ENCODE measurements around the gene LENG8. TPM values are rescaled to one million over a fixed set of nuclear protein-coding genes. Genes with fewer than 3 reads are reported as not detected.

Gene LENG8
- total and polyA plus RNA-seq, 2 of the 8 experiments (the other 6 are each of a cell fraction or from before 2014, with no cell fraction given) = 62.2 to 108 TPM

- TF ChIP-seq PHF8 (conservative IDR thresholded peaks at IDR 0.05; ENCODE audit: low read depth, low read length) (no peak), BCL11A (IDR thresholded peaks at IDR 0.05; ENCODE audit: low read depth in 2 of 2, low read length in 2 of 2) (no peak)
- TF ChIP-seq, protein P1, sequence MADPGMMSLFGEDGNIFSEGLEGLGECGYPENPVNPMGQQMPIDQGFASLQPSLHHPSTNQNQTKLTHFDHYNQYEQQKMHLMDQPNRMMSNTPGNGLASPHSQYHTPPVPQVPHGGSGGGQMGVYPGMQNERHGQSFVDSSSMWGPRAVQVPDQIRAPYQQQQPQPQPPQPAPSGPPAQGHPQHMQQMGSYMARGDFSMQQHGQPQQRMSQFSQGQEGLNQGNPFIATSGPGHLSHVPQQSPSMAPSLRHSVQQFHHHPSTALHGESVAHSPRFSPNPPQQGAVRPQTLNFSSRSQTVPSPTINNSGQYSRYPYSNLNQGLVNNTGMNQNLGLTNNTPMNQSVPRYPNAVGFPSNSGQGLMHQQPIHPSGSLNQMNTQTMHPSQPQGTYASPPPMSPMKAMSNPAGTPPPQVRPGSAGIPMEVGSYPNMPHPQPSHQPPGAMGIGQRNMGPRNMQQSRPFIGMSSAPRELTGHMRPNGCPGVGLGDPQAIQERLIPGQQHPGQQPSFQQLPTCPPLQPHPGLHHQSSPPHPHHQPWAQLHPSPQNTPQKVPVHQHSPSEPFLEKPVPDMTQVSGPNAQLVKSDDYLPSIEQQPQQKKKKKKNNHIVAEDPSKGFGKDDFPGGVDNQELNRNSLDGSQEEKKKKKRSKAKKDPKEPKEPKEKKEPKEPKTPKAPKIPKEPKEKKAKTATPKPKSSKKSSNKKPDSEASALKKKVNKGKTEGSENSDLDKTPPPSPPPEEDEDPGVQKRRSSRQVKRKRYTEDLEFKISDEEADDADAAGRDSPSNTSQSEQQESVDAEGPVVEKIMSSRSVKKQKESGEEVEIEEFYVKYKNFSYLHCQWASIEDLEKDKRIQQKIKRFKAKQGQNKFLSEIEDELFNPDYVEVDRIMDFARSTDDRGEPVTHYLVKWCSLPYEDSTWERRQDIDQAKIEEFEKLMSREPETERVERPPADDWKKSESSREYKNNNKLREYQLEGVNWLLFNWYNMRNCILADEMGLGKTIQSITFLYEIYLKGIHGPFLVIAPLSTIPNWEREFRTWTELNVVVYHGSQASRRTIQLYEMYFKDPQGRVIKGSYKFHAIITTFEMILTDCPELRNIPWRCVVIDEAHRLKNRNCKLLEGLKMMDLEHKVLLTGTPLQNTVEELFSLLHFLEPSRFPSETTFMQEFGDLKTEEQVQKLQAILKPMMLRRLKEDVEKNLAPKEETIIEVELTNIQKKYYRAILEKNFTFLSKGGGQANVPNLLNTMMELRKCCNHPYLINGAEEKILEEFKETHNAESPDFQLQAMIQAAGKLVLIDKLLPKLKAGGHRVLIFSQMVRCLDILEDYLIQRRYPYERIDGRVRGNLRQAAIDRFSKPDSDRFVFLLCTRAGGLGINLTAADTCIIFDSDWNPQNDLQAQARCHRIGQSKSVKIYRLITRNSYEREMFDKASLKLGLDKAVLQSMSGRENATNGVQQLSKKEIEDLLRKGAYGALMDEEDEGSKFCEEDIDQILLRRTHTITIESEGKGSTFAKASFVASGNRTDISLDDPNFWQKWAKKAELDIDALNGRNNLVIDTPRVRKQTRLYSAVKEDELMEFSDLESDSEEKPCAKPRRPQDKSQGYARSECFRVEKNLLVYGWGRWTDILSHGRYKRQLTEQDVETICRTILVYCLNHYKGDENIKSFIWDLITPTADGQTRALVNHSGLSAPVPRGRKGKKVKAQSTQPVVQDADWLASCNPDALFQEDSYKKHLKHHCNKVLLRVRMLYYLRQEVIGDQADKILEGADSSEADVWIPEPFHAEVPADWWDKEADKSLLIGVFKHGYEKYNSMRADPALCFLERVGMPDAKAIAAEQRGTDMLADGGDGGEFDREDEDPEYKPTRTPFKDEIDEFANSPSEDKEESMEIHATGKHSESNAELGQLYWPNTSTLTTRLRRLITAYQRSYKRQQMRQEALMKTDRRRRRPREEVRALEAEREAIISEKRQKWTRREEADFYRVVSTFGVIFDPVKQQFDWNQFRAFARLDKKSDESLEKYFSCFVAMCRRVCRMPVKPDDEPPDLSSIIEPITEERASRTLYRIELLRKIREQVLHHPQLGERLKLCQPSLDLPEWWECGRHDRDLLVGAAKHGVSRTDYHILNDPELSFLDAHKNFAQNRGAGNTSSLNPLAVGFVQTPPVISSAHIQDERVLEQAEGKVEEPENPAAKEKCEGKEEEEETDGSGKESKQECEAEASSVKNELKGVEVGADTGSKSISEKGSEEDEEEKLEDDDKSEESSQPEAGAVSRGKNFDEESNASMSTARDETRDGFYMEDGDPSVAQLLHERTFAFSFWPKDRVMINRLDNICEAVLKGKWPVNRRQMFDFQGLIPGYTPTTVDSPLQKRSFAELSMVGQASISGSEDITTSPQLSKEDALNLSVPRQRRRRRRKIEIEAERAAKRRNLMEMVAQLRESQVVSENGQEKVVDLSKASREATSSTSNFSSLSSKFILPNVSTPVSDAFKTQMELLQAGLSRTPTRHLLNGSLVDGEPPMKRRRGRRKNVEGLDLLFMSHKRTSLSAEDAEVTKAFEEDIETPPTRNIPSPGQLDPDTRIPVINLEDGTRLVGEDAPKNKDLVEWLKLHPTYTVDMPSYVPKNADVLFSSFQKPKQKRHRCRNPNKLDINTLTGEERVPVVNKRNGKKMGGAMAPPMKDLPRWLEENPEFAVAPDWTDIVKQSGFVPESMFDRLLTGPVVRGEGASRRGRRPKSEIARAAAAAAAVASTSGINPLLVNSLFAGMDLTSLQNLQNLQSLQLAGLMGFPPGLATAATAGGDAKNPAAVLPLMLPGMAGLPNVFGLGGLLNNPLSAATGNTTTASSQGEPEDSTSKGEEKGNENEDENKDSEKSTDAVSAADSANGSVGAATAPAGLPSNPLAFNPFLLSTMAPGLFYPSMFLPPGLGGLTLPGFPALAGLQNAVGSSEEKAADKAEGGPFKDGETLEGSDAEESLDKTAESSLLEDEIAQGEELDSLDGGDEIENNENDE (IDR thresholded peaks at IDR 0.05; ENCODE audit: insufficient replicate concordance, low read length) = no peak
These were observed 15.1 kb downstream of the LENG8 start (continued) for GRCh38 chr19:54464044-54464629.

Measured in H1 (cell line).